ENCODE results near the gene WAS.

The WAS gene

DNA sequence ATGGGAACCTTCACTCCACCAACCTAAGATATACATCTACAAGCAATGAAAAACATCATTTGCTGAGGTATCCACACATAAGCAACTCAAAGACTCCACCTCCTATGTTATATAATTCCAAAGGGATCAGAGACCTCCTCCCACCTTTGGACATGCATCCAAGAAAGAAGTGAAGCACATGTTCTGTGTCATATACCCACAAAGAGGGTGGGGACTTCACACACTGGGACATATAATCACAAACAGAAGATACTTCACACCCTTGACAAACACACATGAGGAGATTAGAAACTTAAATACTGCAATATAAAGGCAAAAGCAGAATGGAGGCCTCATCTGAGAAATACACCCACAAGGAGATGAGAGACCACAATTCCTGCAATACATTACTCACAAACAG is 38.3 kb downstream of the WAS start:
- no peak for DNase-seq (ENCODE audit: low read depth in 2 of 2)
- no peak overlapping the region for H3K4me3 ChIP-seq (replicated peaks in 1 of 2; ENCODE audit: low read depth in 2 of 2, low read length in 2 of 2)
- TF ChIP-seq, protein P1, sequence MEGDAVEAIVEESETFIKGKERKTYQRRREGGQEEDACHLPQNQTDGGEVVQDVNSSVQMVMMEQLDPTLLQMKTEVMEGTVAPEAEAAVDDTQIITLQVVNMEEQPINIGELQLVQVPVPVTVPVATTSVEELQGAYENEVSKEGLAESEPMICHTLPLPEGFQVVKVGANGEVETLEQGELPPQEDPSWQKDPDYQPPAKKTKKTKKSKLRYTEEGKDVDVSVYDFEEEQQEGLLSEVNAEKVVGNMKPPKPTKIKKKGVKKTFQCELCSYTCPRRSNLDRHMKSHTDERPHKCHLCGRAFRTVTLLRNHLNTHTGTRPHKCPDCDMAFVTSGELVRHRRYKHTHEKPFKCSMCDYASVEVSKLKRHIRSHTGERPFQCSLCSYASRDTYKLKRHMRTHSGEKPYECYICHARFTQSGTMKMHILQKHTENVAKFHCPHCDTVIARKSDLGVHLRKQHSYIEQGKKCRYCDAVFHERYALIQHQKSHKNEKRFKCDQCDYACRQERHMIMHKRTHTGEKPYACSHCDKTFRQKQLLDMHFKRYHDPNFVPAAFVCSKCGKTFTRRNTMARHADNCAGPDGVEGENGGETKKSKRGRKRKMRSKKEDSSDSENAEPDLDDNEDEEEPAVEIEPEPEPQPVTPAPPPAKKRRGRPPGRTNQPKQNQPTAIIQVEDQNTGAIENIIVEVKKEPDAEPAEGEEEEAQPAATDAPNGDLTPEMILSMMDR (IDR thresholded peaks at IDR 0.05; ENCODE audit: low read depth, low read length) = no peak

DNA sequence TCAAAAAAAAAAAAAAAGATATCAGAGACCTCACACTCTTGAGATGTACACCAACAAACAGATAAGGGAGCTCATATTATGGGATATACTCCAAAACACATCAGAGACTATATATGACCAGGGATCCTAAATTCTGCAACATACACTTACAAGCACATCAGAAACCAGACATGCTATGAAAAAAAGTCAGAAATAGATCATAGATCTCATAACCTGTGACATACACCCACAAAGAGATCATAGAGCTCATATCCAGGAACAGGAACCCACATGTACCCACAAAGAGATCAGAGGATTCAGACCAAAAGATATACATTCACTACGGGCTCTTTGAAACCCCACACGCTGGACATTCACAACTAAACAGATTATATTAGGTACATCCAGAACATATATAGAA is 43.0 kb downstream of the WAS start:
- H3K4me3 ChIP-seq (replicated peaks in 1 of 2; ENCODE audit: low read depth in 2 of 2, low read length in 2 of 2) = no peak overlapping the region
- no peak for DNase-seq (ENCODE audit: low read depth in 2 of 2)
- TF ChIP-seq, protein P1 (IDR thresholded peaks at IDR 0.05; ENCODE audit: low read depth, low read length) = no peak

DNA sequence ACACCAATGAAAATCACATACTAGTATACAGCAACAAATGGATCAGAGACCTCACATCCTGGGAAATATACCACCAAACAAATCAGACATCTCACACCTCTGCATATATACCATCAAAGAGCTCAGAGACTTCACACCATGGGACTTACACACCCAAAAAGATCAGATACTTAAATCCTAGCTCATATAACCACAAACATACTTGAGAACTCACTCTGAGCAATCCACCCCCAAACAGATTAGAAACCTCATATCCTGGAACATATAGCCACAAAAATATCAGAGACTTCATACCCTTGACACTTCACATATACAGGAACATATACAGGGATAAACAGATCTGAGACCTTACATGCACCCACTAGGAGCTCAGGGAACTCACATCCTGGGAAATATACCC is 45.1 kb downstream of the WAS start:
- DNase-seq (ENCODE audit: low read depth in 2 of 2) = no peak
- TF ChIP-seq, protein P1 (IDR thresholded peaks at IDR 0.05; ENCODE audit: low read depth, low read length) = no peak
- H3K4me3 ChIP-seq (replicated peaks in 1 of 2; ENCODE audit: low read depth in 2 of 2, low read length in 2 of 2) = no peak overlapping the region

DNA sequence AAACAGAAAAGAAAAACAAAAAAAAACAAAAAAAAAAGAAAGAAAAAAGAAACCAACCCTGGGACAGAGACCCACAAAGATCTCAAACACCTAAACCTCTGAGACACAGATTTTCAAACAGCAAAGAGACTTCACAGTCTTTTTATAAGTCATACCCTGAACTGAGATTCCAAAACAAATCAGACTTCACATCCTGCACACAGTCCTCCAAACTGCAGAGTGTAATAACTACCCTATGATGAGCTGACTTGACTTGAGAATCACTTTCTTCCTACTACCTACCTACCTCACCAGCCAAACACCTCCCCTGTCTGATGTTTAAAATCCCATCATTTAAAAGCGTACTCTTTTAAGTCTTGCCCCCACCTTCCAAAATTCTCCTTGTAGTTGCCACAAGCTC is 52.7 kb downstream of the WAS start:
- no peak for DNase-seq (ENCODE audit: low read depth in 2 of 2)
- TF ChIP-seq, protein P1 (IDR thresholded peaks at IDR 0.05; ENCODE audit: low read depth, low read length) = no peak
- no peak overlapping the region for H3K4me3 ChIP-seq (replicated peaks in 1 of 2; ENCODE audit: low read depth in 2 of 2, low read length in 2 of 2)

DNA sequence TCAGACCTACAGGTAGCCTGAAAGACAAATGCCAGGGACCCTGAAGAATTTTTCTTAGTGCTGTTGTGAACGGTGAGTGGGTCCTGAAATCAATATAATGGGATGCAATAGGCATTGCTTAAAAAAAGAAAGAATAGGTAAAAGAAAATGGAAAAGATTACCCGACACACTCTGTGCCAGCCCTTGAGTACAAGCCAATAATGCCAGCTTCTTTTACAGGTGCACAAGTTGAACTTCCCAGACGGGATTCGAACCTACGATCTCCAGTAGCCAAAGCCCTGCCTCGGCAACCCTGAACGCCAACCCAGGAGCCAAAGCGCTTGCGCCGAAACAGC is 53.2 kb downstream of the WAS start:
- DNase-seq (ENCODE audit: low read depth in 2 of 2) = no peak
- TF ChIP-seq, protein P1 (IDR thresholded peaks at IDR 0.05; ENCODE audit: low read depth, low read length) = no peak
- peak overlapping the region; percentile 22 to 30 for H3K4me3 ChIP-seq (replicated peaks in 1 of 2; ENCODE audit: low read depth in 2 of 2, low read length in 2 of 2)

DNA sequence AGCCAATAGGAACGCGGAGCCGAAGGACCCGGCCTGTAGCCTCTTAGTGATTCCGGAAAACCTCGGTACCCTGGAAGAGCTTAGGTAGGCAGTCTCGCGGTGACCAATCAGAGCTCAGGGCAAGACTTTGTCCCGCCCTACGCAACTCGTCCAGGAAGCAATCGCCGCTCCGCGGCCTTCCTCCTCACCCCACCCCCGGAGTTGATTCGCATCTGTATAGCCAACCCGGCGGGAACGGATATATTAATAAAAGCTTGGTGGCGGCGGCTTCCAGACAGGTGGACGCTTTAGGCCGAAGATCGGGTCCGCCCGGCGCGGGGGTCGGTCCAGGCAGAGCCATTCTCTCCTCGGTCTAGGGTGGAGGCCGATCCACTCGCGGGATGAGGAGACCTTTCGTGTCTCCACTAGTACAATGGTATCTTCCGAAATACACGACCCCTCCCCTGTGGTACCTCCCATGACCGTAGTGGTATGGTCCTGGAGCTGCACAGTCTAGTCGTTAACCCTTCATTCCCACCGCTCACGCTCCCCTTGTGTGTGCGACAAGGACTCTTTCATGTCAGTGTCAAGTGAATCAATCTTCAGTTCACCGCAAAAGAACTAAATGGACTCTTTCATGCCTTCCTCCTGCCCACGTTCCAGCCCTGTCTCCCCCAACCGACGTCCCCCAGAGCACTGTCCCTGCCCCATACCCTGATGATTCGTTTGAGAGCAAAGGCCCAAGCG is 53.8 kb downstream of the WAS start:
- TF ChIP-seq, protein P1 (IDR thresholded peaks at IDR 0.05; ENCODE audit: low read depth, low read length) = no peak
- DNase-seq (ENCODE audit: low read depth in 2 of 2) = peak; percentile 98
- H3K4me3 ChIP-seq (replicated peaks in 1 of 2; ENCODE audit: low read depth in 2 of 2, low read length in 2 of 2) = peak overlapping the region; percentile 58 to 65

DNA sequence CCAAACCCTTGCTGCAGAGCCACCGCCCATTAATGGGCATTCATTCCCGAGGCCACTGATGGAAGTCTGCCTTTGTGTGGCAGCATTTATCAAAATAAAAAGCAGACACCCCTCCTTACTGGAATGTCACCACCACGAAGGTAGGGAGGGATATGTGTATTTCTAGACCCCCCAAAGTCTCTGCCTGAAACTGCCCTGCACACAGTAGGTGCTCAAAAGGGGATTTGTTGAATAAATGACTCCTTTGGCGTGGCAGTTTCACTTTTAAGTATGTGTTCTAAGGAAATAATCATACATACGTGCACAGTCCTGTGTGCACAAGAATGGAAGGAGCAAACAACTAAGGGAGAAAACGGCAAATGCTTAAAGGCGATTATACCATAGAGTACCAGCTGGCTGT is 54.3 kb downstream of the WAS start:
- TF ChIP-seq, protein P1 (IDR thresholded peaks at IDR 0.05; ENCODE audit: low read depth, low read length) = no peak
- H3K4me3 ChIP-seq (replicated peaks in 1 of 2; ENCODE audit: low read depth in 2 of 2, low read length in 2 of 2) = peak overlapping the region; percentile 58 to 65
- DNase-seq (ENCODE audit: low read depth in 2 of 2) = no peak

Measured in cardiac fibroblast (primary cell).